ENCODE results near the gene SGSH. TPM values are rescaled to one million over a fixed set of nuclear protein-coding genes. Genes with fewer than 3 reads are reported as not detected.
"Not testable (repeated sequence)": the region's sequence is repeated elsewhere in the genome, so short reads cannot be mapped to it uniquely, and the experiment has no call there.

The SGSH gene
- total RNA-seq, 3 donors from 2014 or later (not counting 1 experiment from before 2014, with no cell fraction given): 73.4 to 96.5 (median 74.1) TPM

GRCh38 chr17:80246266-80246681 lies 26.1 kb upstream of the SGSH start:
- Mint-ChIP-seq H3K27me3 (ENCODE audit: low read depth in 2 of 2) (no peaks in the 10 kb centered on the region), H3K36me3 (no peaks in the 10 kb centered on the region), H3K9me3 (no peaks in the 10 kb centered on the region), H3K27ac (no peak overlapping the region), H3K4me1 (no peaks in the 10 kb centered on the region), H3K4me3 (no peak overlapping the region)
- H3K4me1 ChIP-seq (ENCODE audit: control insufficient read depth, insufficient read depth, low read length): no peaks in the 10 kb centered on the region
- no peak overlapping the region for H3K4me3 ChIP-seq (ENCODE audit: low read length)
- no peak for TF ChIP-seq CTCF (IDR thresholded peaks at IDR 0.05)
- H3K36me3 ChIP-seq (ENCODE audit: control insufficient read depth, insufficient read depth, low read length): no peaks in the 10 kb centered on the region
- WGBS (ENCODE audit: insufficient coverage): 97% methylated on average over 19 of the region's 19 CpGs
- H3K27me3 ChIP-seq (ENCODE audit: control insufficient read depth, insufficient read depth, low read length): no peaks in the 10 kb centered on the region
- no peak for DNase-seq
- no peak overlapping the region for H3K27ac ChIP-seq (ENCODE audit: low read length)
- no peak for ATAC-seq
- no peaks in the 10 kb centered on the region for H3K9me3 ChIP-seq (ENCODE audit: control insufficient read depth, insufficient read depth, low read length)
- intact Hi-C loops (cut with micrococcal nuclease): no loop called here

- no peak overlapping the region for H3K27ac Mint-ChIP-seq
- H3K27me3 ChIP-seq (ENCODE audit: control insufficient read depth, insufficient read depth, low read length): no peaks in the 10 kb centered on the region
- TF ChIP-seq CTCF (IDR thresholded peaks at IDR 0.05): no peak
- no peaks in the 10 kb centered on the region for H3K27me3 Mint-ChIP-seq (ENCODE audit: low read depth in 2 of 2)
- H3K36me3 Mint-ChIP-seq: no peaks in the 10 kb centered on the region
- no peaks in the 10 kb centered on the region for H3K9me3 ChIP-seq (ENCODE audit: control insufficient read depth, insufficient read depth, low read length)
- intact Hi-C loops (cut with micrococcal nuclease): no loop called here
- no peak overlapping the region for H3K27ac ChIP-seq (ENCODE audit: low read length)
- 92% methylated on average over 27 of the region's 27 CpGs for WGBS (ENCODE audit: insufficient coverage)
- no peaks in the 10 kb centered on the region for H3K4me1 ChIP-seq (ENCODE audit: control insufficient read depth, insufficient read depth, low read length)
- no peaks in the 10 kb centered on the region for H3K4me1 Mint-ChIP-seq
- ATAC-seq (no peak), DNase-seq (no peak)
- no peak overlapping the region for H3K4me3 ChIP-seq (ENCODE audit: low read length)
- H3K4me3 Mint-ChIP-seq: no peak overlapping the region
- no peaks in the 10 kb centered on the region for H3K36me3 ChIP-seq (ENCODE audit: control insufficient read depth, insufficient read depth, low read length)
- no peaks in the 10 kb centered on the region for H3K9me3 Mint-ChIP-seq
Measured at GRCh38 chr17:80245566-80246265, 25.6 kb upstream of the SGSH start.

- Mint-ChIP-seq H3K4me1 (no peaks in the 10 kb centered on the region), H3K27me3 (ENCODE audit: low read depth in 2 of 2) (no peaks in the 10 kb centered on the region), H3K36me3 (no peaks in the 10 kb centered on the region), H3K27ac (peak overlapping the region in 1 of 2 donors; percentile 27), H3K4me3 (no peak overlapping the region), H3K9me3 (no peaks in the 10 kb centered on the region)
- DNase-seq (no peak), ATAC-seq (no peak)
- intact Hi-C loops (cut with micrococcal nuclease): no loop called here
- H3K36me3 ChIP-seq (ENCODE audit: control insufficient read depth, insufficient read depth, low read length): no peaks in the 10 kb centered on the region
- no peak overlapping the region for H3K27ac ChIP-seq (ENCODE audit: low read length)
- no peaks in the 10 kb centered on the region for H3K9me3 ChIP-seq (ENCODE audit: control insufficient read depth, insufficient read depth, low read length)
- H3K4me3 ChIP-seq (ENCODE audit: low read length): no peak overlapping the region
- no peaks in the 10 kb centered on the region for H3K4me1 ChIP-seq (ENCODE audit: control insufficient read depth, insufficient read depth, low read length)
- TF ChIP-seq CTCF (IDR thresholded peaks at IDR 0.05): no peak
- WGBS (ENCODE audit: insufficient coverage): 92% methylated on average over 22 of the region's 22 CpGs
- no peaks in the 10 kb centered on the region for H3K27me3 ChIP-seq (ENCODE audit: control insufficient read depth, insufficient read depth, low read length)
Measured at GRCh38 chr17:80244871-80245509, 24.9 kb upstream of the SGSH start.

GRCh38 chr17:80244448-80244847 lies 24.3 kb upstream of the SGSH start:
- H3K27me3 ChIP-seq (ENCODE audit: control insufficient read depth, insufficient read depth, low read length); H3K27ac Mint-ChIP-seq; H3K36me3 ChIP-seq (ENCODE audit: control insufficient read depth, insufficient read depth, low read length); H3K36me3 Mint-ChIP-seq; DNase-seq; H3K4me1 Mint-ChIP-seq; H3K27me3 Mint-ChIP-seq (ENCODE audit: low read depth in 2 of 2); H3K4me3 Mint-ChIP-seq; H3K9me3 Mint-ChIP-seq; H3K4me1 ChIP-seq (ENCODE audit: control insufficient read depth, insufficient read depth, low read length); H3K27ac ChIP-seq (ENCODE audit: low read length); H3K4me3 ChIP-seq (ENCODE audit: low read length); intact Hi-C loops (cut with micrococcal nuclease); ATAC-seq; H3K9me3 ChIP-seq (ENCODE audit: control insufficient read depth, insufficient read depth, low read length): not testable (repeated sequence)
- WGBS (ENCODE audit: insufficient coverage): 96% methylated on average over 6 of the region's 6 CpGs

Measured in natural killer cell (primary cell).